Fibroblast of villous mesenchyme (primary cell): Measurements from ENCODE around the gene TCF23. TPM values are rescaled to one million over a fixed set of nuclear protein-coding genes. Genes with fewer than 3 reads are reported as not detected.
"Not testable (repeated sequence)": the region's sequence is repeated elsewhere in the genome, so short reads cannot be mapped to it uniquely, and the experiment has no call there.

Experiments used
- DNase-seq: peaks from one replicate; pipeline ENCODE4 v3.0.0-alpha.2; 2010; ENCODE audit warnings: low read depth
- H3K4me3 ChIP-seq: 2 replicates; pipeline ENCODE4 v1.5.1; 2011; ENCODE audit warnings: low read depth, mild to moderate bottlenecking, low read length
- total RNA-seq: library from RNA; depleted of rRNA; stranded (reverse); fragments of >200 nt; gene quantifications from 2 replicates; pipeline ENCODE4 v1.2.3, GENCODE V29; 2012
- TF ChIP-seq, protein P1 (sequence below): IDR thresholded peaks from 2 replicates; pipeline ENCODE4 v1.5.1; 2012; ENCODE audit warnings: low read depth, mild to moderate bottlenecking, low read length; ENCODE audit not compliant: insufficient read depth

The TCF23 gene
- total RNA-seq, 1 donor: not detected

DNA sequence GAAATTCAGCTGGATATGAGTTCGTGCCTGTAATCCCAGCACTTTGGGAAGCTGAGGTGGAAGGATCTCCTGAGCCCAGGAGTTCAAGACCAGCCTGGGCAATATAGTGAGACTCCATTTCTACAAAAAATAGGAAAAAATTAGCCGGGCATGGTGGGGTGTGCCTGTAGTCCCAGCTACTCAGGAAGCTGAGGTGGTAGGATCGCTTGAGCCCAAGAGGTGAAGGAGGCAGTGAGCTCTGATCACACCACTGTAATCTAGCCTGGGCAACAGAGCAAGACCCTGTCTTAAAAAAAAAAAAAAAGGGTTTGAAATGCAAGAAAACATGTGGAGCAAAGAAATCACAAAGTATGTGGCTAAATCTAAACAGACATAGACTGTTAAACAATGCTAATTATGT, 39.7 kb upstream of the TCF23 start:
- TF ChIP-seq, protein P1, sequence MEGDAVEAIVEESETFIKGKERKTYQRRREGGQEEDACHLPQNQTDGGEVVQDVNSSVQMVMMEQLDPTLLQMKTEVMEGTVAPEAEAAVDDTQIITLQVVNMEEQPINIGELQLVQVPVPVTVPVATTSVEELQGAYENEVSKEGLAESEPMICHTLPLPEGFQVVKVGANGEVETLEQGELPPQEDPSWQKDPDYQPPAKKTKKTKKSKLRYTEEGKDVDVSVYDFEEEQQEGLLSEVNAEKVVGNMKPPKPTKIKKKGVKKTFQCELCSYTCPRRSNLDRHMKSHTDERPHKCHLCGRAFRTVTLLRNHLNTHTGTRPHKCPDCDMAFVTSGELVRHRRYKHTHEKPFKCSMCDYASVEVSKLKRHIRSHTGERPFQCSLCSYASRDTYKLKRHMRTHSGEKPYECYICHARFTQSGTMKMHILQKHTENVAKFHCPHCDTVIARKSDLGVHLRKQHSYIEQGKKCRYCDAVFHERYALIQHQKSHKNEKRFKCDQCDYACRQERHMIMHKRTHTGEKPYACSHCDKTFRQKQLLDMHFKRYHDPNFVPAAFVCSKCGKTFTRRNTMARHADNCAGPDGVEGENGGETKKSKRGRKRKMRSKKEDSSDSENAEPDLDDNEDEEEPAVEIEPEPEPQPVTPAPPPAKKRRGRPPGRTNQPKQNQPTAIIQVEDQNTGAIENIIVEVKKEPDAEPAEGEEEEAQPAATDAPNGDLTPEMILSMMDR: no peak
- no peak for DNase-seq
- H3K4me3 ChIP-seq: no peak overlapping the region

DNA sequence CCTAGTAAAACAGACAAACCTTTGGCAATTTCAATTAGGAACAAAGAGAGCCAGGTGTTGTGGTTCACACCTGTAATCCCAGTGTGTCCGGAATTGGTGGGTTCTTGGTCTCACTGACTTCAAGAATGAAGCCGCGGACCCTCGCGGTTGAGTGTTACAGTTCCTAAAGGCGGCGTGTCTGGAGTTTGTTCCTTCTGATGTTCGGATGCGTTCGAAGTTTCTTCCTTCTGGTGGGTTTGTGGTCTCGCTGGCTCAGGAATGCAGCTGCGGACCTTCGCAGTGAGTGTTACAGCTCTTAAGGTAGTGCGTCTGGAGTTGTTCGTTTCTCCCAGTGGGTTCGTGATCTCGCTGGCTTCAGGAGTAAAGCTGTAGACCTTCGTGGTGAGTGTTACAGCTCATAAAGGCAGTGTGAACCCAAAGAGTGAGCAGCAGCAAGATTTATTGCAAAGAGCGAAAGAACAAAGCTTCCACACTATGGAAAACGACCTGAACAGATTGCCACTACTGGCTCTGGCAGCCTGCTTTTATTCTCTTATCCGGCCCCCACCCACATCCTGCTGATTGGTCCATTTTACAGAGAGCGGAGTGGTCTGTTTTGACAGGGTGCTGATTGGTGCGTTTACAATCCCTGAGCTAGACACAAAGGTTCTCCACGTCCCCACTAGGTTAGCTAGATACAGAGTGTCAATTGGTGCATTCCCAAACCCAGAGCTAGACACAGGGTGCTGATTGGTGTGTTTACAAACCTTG, 38.0 kb upstream of the TCF23 start:
- not testable (repeated sequence) for H3K4me3 ChIP-seq, DNase-seq

DNA sequence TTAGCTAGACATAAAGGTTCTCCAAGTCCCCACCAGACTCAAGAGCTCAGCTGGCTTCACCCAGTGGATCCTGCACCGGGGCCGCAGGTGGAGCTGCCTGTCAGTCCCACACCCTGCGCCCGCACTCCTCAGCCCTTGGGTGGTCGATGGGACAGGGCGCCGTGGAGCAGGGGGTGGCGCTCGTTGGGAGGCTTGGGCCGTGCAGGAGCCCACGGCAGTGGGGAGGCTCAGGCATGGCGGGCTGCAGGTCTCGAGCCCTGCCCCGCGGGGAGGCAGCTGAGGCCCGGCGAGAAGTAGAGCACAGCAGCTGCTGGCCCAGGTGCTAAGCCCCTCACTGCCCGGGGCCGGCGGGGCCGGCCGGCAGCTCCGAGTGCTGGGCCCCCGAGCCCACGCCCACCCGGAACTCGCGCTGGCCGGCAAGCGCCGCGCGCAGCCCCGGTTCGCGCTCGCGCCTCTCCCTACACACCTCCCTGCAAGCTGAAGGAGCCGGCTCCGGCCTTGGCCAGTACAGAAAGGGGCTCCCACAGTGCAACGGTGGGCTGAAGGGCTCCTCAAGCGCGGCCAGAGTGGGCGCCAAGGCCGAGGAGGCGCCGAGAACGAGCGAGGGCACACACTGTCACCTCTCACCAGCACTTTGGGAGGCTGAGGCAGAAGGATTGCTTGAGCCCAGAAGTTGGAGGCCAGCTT, 37.3 kb upstream of the TCF23 start:
- not testable (repeated sequence) for DNase-seq, H3K4me3 ChIP-seq

DNA sequence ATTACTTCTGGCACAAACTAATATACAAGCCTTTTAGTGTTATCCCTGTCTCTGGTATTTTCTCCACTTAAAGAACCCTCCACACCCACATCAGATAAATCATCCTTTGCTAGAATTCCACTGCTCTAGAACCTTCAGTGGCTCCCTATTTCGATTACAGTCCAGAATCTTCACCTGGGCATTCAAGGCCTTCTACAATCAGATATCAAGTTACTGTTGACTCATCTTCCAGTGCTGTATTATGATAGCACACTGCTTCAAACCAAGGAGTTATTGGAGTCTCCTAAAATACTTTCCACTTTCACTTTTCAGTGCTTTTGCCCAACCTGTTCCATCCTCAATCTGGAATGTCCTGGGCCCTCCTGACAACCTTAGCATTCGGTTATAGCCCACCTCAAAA, 33.3 kb upstream of the TCF23 start:
- TF ChIP-seq, protein P1: no peak
- DNase-seq: no peak
- H3K4me3 ChIP-seq: no peak overlapping the region

DNA sequence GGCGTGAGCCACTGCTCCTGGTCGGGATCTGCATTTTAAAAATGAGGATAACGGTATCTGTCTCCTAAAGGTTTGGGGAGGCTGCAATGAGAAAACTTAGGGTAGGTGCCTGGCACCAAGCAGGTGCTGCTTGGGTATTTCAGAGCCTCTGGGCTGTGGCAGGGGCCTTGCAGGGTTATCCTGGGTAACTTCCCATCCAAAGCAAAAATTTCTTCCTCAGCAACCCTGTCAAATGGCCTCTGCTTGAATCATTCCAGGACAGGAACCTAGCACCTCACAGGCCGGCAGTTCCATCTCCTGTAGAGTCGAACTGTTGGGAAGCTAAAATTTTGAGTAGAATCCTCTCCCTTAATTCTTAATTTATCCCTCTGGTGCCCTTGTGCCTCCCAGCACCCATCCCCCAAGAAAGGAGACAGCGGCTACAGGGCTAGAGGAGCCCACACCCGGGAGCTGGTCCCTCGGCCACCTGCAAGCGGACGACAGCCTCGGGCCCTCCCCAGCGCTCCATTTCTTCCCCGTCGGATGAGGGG, 30.7 kb upstream of the TCF23 start:
- H3K4me3 ChIP-seq: no peak overlapping the region
- TF ChIP-seq, protein P1: no peak
- no peak for DNase-seq

DNA sequence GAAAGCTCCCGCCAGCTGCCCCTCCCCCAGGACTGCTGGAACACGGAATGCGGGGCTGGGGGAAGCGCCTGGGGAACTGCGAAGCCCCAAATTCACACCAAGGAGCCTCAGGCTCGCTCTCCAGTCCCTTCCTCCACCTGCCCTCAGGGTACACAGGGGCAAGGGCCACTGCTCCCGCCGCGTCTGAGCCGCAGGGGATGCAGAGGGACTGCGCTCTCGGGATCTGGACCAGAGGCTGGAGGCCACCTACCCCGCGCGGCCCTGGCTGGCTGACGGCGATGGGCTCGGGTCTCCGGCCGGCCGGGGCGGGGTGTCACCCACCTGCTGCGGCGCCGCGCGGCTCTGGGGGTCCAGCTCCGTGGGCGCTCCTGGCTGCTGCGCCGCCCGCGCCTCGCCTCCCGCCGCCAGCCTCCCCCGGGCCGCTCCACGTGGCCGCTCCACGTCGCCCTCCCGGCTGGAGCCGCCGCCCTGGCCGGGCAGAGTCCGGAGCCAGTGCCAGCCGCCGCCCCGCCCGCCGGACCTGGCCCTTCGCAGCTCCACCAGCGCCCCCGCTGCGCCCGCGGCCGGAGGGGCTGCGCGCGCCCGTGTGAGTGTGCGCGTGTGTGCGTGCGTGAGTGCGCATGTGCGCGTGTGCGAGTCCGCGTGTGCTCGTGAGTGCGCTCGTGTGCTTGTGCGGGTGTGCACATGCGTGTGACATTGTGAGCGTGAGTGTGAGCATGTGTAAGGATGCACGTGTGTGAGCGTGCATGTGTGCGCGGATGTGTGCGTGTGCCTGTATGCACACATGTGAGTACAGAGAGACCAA, 30.1 kb upstream of the TCF23 start, which contains the start of gene CGREF1:
CGREF1 (minus strand) TSS at position 604 of the 805 bp plus-strand sequence. CDS start 14,762 bp downstream, outside the sequence.
- DNase-seq: no peak
- H3K4me3 ChIP-seq: peak within 1 kb of the TSS; percentile 44
- TF ChIP-seq, protein P1: no peak

DNA sequence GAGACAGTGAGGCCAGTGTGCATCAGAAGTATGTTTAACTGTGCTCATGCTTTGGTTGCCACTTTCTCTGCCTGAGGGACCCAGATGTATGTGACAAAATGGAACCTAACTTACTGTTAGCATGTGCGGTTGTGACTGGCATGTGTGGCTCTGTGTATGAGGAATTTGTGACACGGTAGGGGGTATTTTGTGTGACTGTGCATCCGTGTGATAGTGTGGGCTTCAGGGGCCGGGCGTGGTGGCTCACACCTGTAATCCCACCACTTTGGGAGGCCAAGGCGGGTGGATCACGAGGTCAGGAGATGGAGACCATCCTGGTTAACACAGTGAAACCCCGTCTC, 29.5 kb upstream of the TCF23 start:
- peak overlapping the region; percentile 44 for H3K4me3 ChIP-seq

DNA sequence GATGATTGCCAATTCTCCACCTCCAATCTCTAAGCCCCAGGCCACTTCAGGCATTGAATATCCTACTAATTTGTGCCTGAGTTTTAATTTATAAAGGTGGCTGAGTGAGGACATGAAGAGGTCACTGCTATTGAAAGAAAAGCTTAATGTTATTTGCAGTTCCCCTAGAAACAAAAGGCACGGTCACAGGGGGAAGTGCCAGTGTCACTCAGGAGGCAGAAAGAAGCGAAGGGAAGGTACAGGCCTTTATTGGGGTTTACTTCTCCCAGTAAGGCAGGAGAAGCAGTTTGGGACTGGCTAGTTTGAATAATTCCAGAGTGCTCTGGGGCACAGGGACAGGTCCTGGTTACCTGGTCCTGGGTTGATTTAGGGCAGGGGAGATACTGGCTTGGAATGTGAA, 26.9 kb upstream of the TCF23 start:
- TF ChIP-seq, protein P1: no peak
- DNase-seq: no peak
- no peak overlapping the region for H3K4me3 ChIP-seq

More for the DNA sequence above, 29.5 kb upstream of the TCF23 start:
- not testable (repeated sequence) for DNase-seq
